ENCODE measurements around the gene BPIFB3. TPM values are rescaled to one million over a fixed set of nuclear protein-coding genes. Genes with fewer than 3 reads are reported as not detected.

Gene BPIFB3
- total and polyA plus RNA-seq, 2 of the 13 experiments (the other 11 are each of a cell fraction or from before 2014, with no cell fraction given), result 0.09 TPM; not detected in 1

DNA sequence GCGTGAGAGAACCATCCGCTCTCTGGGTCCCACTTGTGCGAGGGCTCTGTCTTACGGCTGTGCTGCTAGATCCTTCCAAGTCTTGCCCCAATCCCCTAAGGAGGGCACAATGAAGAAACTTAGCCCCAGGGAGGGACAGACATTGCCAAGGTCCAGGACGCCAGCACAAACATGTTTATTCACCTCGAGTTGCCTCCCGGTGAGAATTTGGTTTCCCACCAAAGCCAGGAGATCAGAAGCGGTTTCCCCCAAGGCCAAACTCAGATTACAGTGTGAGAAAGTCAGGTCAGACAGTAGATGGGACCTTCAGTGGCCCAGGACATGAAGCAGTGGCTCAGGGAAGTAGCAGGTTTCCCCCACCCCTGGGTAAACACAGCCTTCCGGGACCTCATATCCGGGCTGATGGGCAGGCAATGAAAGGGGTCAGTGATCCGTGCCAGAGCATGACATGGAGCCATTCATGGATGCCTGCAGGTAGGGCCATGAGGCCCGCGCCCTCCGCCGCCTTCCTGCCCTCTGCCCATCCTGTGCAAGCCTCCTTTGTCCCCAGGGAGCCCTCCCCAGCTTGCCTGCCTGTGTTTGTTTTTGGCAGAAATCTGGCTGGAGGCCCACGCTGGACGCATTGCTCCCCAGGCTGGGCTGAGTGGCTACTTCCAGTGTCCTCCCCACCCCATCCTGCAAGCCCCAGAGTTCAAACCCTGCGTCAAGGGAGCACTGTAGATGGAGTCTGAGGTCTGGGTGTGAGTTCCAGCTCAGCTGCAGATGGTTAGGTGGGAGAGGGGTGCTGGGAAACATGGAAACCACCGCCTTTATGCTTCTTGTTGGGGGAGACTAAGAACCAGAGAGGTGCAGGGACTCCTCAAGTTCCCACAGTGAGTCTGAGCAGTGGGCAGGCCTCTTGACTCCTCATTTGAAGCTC is 44.2 kb upstream of the BPIFB3 start (continued):
- TF ChIP-seq, protein P1, sequence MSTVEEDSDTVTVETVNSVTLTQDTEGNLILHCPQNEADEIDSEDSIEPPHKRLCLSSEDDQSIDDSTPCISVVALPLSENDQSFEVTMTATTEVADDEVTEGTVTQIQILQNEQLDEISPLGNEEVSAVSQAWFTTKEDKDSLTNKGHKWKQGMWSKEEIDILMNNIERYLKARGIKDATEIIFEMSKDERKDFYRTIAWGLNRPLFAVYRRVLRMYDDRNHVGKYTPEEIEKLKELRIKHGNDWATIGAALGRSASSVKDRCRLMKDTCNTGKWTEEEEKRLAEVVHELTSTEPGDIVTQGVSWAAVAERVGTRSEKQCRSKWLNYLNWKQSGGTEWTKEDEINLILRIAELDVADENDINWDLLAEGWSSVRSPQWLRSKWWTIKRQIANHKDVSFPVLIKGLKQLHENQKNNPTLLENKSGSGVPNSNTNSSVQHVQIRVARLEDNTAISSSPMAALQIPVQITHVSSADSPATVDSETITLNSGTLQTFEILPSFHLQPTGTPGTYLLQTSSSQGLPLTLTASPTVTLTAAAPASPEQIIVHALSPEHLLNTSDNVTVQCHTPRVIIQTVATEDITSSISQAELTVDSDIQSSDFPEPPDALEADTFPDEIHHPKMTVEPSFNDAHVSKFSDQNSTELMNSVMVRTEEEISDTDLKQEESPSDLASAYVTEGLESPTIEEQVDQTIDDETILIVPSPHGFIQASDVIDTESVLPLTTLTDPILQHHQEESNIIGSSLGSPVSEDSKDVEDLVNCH (CRISPR knock-in tag; IDR thresholded peaks at IDR 0.05), result 0 out of 2 replicates have a peak, but pooled peaks have one; percentile 91
- TF ChIP-seq, protein P2, sequence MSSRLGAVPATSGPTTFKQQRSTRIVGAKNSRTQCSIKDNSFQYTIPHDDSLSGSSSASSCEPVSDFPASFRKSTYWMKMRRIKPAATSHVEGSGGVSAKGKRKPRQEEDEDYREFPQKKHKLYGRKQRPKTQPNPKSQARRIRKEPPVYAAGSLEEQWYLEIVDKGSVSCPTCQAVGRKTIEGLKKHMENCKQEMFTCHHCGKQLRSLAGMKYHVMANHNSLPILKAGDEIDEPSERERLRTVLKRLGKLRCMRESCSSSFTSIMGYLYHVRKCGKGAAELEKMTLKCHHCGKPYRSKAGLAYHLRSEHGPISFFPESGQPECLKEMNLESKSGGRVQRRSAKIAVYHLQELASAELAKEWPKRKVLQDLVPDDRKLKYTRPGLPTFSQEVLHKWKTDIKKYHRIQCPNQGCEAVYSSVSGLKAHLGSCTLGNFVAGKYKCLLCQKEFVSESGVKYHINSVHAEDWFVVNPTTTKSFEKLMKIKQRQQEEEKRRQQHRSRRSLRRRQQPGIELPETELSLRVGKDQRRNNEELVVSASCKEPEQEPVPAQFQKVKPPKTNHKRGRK (CRISPR knock-in tag; IDR thresholded peaks at IDR 0.05), result peak; percentile 83; the same call in 1 of the 2 replicates
- TF ChIP-seq ZNF878 (CRISPR knock-in tag; IDR thresholded peaks at IDR 0.05) (peak; percentile 99; the same call in 1 of the 2 replicates), NCOR1 (IDR thresholded peaks at IDR 0.05; ENCODE audit: borderline replicate concordance, low read length) (peak; percentile 54; the same call in 1 of the 2 replicates), ZSCAN12 (CRISPR knock-in tag; IDR thresholded peaks at IDR 0.05) (no peak), SATB2 (CRISPR knock-in tag; IDR thresholded peaks at IDR 0.05) (no peak), GTF3A (CRISPR knock-in tag; conservative IDR thresholded peaks at IDR 0.05) (peak; percentile 99), ZNF207 (IDR thresholded peaks at IDR 0.05; ENCODE audit: borderline replicate concordance) (no peak), ZNF720 (CRISPR knock-in tag; IDR thresholded peaks at IDR 0.05) (no peak), IRX3 (CRISPR knock-in tag; IDR thresholded peaks at IDR 0.05; ENCODE audit: borderline replicate concordance, low read depth) (peak; percentile 45; the same call in 1 of the 2 replicates), HIVEP1 (CRISPR knock-in tag; IDR thresholded peaks at IDR 0.05) (peak; percentile 94), ZIK1 (CRISPR knock-in tag; IDR thresholded peaks at IDR 0.05; ENCODE audit: borderline replicate concordance, low read depth) (peak; percentile 87; the same call in 1 of the 2 replicates), PRMT3 (CRISPR knock-in tag; IDR thresholded peaks at IDR 0.05; ENCODE audit: borderline replicate concordance, low read depth) (peak; percentile 86; the same call in 1 of the 2 replicates), ZNF33B (CRISPR knock-in tag; IDR thresholded peaks at IDR 0.05) (peak; percentile 91; the same call in 1 of the 2 replicates)
- TF ChIP-seq, protein P3, sequence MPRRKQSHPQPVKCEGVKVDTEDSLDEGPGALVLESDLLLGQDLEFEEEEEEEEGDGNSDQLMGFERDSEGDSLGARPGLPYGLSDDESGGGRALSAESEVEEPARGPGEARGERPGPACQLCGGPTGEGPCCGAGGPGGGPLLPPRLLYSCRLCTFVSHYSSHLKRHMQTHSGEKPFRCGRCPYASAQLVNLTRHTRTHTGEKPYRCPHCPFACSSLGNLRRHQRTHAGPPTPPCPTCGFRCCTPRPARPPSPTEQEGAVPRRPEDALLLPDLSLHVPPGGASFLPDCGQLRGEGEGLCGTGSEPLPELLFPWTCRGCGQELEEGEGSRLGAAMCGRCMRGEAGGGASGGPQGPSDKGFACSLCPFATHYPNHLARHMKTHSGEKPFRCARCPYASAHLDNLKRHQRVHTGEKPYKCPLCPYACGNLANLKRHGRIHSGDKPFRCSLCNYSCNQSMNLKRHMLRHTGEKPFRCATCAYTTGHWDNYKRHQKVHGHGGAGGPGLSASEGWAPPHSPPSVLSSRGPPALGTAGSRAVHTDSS (CRISPR knock-in tag; conservative IDR thresholded peaks at IDR 0.05), result no peak
- TF ChIP-seq, protein P4, sequence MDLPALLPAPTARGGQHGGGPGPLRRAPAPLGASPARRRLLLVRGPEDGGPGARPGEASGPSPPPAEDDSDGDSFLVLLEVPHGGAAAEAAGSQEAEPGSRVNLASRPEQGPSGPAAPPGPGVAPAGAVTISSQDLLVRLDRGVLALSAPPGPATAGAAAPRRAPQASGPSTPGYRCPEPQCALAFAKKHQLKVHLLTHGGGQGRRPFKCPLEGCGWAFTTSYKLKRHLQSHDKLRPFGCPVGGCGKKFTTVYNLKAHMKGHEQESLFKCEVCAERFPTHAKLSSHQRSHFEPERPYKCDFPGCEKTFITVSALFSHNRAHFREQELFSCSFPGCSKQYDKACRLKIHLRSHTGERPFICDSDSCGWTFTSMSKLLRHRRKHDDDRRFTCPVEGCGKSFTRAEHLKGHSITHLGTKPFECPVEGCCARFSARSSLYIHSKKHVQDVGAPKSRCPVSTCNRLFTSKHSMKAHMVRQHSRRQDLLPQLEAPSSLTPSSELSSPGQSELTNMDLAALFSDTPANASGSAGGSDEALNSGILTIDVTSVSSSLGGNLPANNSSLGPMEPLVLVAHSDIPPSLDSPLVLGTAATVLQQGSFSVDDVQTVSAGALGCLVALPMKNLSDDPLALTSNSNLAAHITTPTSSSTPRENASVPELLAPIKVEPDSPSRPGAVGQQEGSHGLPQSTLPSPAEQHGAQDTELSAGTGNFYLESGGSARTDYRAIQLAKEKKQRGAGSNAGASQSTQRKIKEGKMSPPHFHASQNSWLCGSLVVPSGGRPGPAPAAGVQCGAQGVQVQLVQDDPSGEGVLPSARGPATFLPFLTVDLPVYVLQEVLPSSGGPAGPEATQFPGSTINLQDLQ (CRISPR knock-in tag; IDR thresholded peaks at IDR 0.05), result peak; percentile 92
- TF ChIP-seq, protein P5, sequence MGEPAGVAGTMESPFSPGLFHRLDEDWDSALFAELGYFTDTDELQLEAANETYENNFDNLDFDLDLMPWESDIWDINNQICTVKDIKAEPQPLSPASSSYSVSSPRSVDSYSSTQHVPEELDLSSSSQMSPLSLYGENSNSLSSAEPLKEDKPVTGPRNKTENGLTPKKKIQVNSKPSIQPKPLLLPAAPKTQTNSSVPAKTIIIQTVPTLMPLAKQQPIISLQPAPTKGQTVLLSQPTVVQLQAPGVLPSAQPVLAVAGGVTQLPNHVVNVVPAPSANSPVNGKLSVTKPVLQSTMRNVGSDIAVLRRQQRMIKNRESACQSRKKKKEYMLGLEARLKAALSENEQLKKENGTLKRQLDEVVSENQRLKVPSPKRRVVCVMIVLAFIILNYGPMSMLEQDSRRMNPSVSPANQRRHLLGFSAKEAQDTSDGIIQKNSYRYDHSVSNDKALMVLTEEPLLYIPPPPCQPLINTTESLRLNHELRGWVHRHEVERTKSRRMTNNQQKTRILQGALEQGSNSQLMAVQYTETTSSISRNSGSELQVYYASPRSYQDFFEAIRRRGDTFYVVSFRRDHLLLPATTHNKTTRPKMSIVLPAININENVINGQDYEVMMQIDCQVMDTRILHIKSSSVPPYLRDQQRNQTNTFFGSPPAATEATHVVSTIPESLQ (CRISPR knock-in tag; conservative IDR thresholded peaks at IDR 0.05), result no peak
